Panc1 (cell line): ENCODE measurements around the gene RIOK1. TPM values are rescaled to one million over a fixed set of nuclear protein-coding genes. Genes with fewer than 3 reads are reported as not detected.

ENCODE experiments used
- ATAC-seq: fragments of 200-7000 bp; cut with Tn5 transposase; 2 replicates; pipeline ENCODE4 v1.9.1; 2020; ENCODE audit warnings: mild to moderate bottlenecking, moderate library complexity
- BruUV-seq: library from RNA; stranded (reverse); fragments of 400-500 nt; replicated peaks from 2 replicates; lab custom pipeline; 2021; lab: Mats Ljungman, UMichigan
- CTCF ChIA-PET: fragments of 300-600 bp; sonication (Branson Sonifier 250); formaldehyde crosslinking; loops from one replicate; lab custom pipeline; 2022; ENCODE audit warnings: antibody characterized with exemption; lab: Charles Lee
- POLR2A ChIA-PET: fragments of 300-600 bp; sonication (Branson Sonifier 250); formaldehyde crosslinking; loops from one replicate; lab custom pipeline; 2022; ENCODE audit warnings: antibody characterized with exemption; lab: Charles Lee
- DNase-seq: peaks from one replicate; pipeline ENCODE4 v3.0.0-alpha.2; 2010; ENCODE audit warnings: low read depth, low spot score
- H3K27ac ChIP-seq: 2 replicates; pipeline ENCODE4 v1.5.1; 2011; ENCODE audit warnings: mild to moderate bottlenecking, low read length, inconsistent platforms
- H3K27me3 ChIP-seq: fragments of 200-500 bp; sonication (Bioruptor generic); 2 replicates; pipeline ENCODE4 v1.6.0; 2014; ENCODE audit warnings: low read length, inconsistent platforms; ENCODE audit not compliant: control insufficient read depth, insufficient read depth
- H3K36me3 ChIP-seq: fragments of 200-500 bp; sonication (Bioruptor generic); 2 replicates; pipeline ENCODE4 v1.5.1; 2014; ENCODE audit warnings: inconsistent platforms, mild to moderate bottlenecking, low read length, moderate library complexity; ENCODE audit not compliant: control insufficient read depth, insufficient read depth
- H3K4me1 ChIP-seq: 2 replicates; pipeline ENCODE4 v1.5.1; 2011; ENCODE audit warnings: inconsistent platforms, mild to moderate bottlenecking, low read length, moderate library complexity; ENCODE audit not compliant: control insufficient read depth, insufficient read depth
- H3K4me3 ChIP-seq, 2 experiments: 2 replicates each; pipeline ENCODE4 v1.5.1; 2011 to 2012; ENCODE audit warnings: low read depth in 2 of 2, low read length in 2 of 2, mild to moderate bottlenecking in 2 of 2, inconsistent platforms in 1 of 2, moderate library complexity in 1 of 2
- H3K9me3 ChIP-seq: fragments of 200-500 bp; sonication (Bioruptor generic); 2 replicates; pipeline ENCODE4 v1.5.1; 2014; ENCODE audit warnings: low read depth, mild to moderate bottlenecking, inconsistent platforms, low read length, moderate library complexity; ENCODE audit not compliant: control insufficient read depth, insufficient read depth
- CTCF ChIP-seq: fragments of 450-650 bp; IDR thresholded peaks from 2 replicates; pipeline ENCODE4 v1.5.1; 2017; ENCODE audit warnings: mild to moderate bottlenecking
- POLR2AphosphoS5 ChIP-seq: IDR thresholded peaks from 2 replicates; pipeline ENCODE4 v1.6.1; 2012; ENCODE audit warnings: mild to moderate bottlenecking, low read depth, low read length, moderate library complexity
- REST ChIP-seq, 2 experiments: IDR thresholded peaks; 2 replicates each; pipeline ENCODE4 v1.6.1; 2011 to 2012; ENCODE audit warnings: low read depth in 2 of 2, control low read depth in 1 of 2, low read length in 1 of 2, mild to moderate bottlenecking in 1 of 2, moderate library complexity in 1 of 2; ENCODE audit not compliant: insufficient read depth in 1 of 2
- SIN3A ChIP-seq: IDR thresholded peaks from 2 replicates; pipeline ENCODE4 v1.6.1; 2012; ENCODE audit warnings: low read depth, mild to moderate bottlenecking, low read length, moderate library complexity, borderline replicate concordance; ENCODE audit not compliant: insufficient read depth
- TCF7L2 ChIP-seq: IDR thresholded peaks from 2 replicates; pipeline ENCODE4 v1.6.1; 2011; ENCODE audit warnings: mild to moderate bottlenecking, low read depth, low read length, inconsistent platforms
- in situ Hi-C: cut with HindIII; loops from 2 replicates; pipeline ENCODE4 v1.10.0; 2016; ENCODE audit warnings: low sequenced_read_pairs, low pct_unique_long_range_greater_than_20kb
- intact Hi-C: fragments of 100-400 bp; cut with micrococcal nuclease; formaldehyde crosslinking; loops from one replicate; pipeline ENCODE4 v1.10.0; 2022; ENCODE audit not compliant: unreplicated experiment
- total RNA-seq: library from RNA; stranded (reverse); gene quantifications from one replicate; pipeline ENCODE4 v1.2.1, GENCODE V29; 2021; ENCODE audit not compliant: unreplicated experiment

Gene RIOK1
- total RNA-seq, 1 experiment from 2014 or later = 30.0 TPM

GRCh38 chr6:7413151-7413823 lies 23.7 kb downstream of the RIOK1 start:
- intact Hi-C loops = no loop called here
- Histone ChIP-seq H3K4me3 (no peak overlapping the region), H3K27ac (no peak overlapping the region), H3K27me3 (no peaks in the 10 kb centered on the region), H3K4me1 (no peaks in the 10 kb centered on the region), H3K9me3 (no peaks in the 10 kb centered on the region), H3K36me3 (peaks cover 43% of the 10 kb centered on the region)
- ChIA-PET CTCF (no interaction called here), POLR2A (no interaction called here)
- ATAC-seq (no peak), DNase-seq (no peak)
- no TSS peak for BruUV-seq
- in situ Hi-C loops = no loop called here
- TF ChIP-seq CTCF (no peak), SIN3A (no peak), TCF7L2 (no peak), REST (IDR thresholded peaks at IDR 0.05; ENCODE audit: insufficient read depth in 1 of 2, low read depth in 2 of 2, low read length in 1 of 2) (no peak), POLR2AphosphoS5 (no peak)

- no TSS peak for BruUV-seq
- H3K36me3 ChIP-seq = peaks cover 43% of the 10 kb centered on the region
- intact Hi-C loops (no loop called here), in situ Hi-C loops (no loop called here)
- H3K9me3 ChIP-seq = no peaks in the 10 kb centered on the region
- TF ChIP-seq CTCF = no peak
- no peak for TF ChIP-seq REST (IDR thresholded peaks at IDR 0.05; ENCODE audit: insufficient read depth in 1 of 2, low read depth in 2 of 2, low read length in 1 of 2)
- no peak for TF ChIP-seq POLR2AphosphoS5
- no peak for TF ChIP-seq SIN3A
- TF ChIP-seq TCF7L2 = no peak
- no peaks in the 10 kb centered on the region for H3K27me3 ChIP-seq
- POLR2A ChIA-PET = no interaction called here
- ATAC-seq (no peak), DNase-seq (no peak)
- H3K4me1 ChIP-seq = no peaks in the 10 kb centered on the region
- H3K27ac ChIP-seq = no peak overlapping the region
- CTCF ChIA-PET = no interaction called here
- no peak overlapping the region for H3K4me3 ChIP-seq
Measured at GRCh38 chr6:7414811-7415210, 25.2 kb downstream of the RIOK1 start.
